ENCODE results near the gene LRP4.

The LRP4 gene

DNA sequence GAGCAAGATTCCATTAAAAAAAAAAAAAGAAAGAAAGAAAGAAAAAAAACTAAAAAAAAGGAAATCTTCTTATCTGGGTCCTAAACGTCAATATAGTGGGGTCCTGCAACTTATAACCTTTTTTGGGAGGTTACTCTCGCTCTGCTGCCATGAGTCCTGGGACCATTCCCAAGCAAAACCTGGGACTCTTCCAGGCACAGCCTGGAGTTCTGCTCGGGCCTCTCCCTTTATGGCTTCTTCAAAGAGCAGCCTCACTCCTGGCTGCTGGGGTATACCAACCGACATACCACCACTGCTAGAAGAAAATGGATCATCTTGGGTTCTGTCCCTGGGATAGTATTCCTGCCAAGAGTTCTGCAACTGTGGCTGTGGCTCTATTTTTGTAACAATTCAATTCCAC, 58.1 kb downstream of the LRP4 start:
- H3K27me3 ChIP-seq (ENCODE audit: insufficient read depth, poor library complexity, severe bottlenecking): no peaks in the 10 kb centered on the region
- DNase-seq (ENCODE audit: low read depth in 1 of 2, low spot score in 1 of 2): no peak
- H3K27ac ChIP-seq (replicated peaks): no peak overlapping the region
- no peak overlapping the region for H3K4me3 ChIP-seq (replicated peaks; ENCODE audit: insufficient read depth, low read length)
- TF ChIP-seq GABPA (IDR thresholded peaks at IDR 0.05; ENCODE audit: low read depth) (no peak), SPI1 (IDR thresholded peaks at IDR 0.05; ENCODE audit: borderline replicate concordance, low read depth) (no peak), POLR2AphosphoS5 (IDR thresholded peaks at IDR 0.05; ENCODE audit: low read depth) (no peak)
- TF ChIP-seq, protein P1, sequence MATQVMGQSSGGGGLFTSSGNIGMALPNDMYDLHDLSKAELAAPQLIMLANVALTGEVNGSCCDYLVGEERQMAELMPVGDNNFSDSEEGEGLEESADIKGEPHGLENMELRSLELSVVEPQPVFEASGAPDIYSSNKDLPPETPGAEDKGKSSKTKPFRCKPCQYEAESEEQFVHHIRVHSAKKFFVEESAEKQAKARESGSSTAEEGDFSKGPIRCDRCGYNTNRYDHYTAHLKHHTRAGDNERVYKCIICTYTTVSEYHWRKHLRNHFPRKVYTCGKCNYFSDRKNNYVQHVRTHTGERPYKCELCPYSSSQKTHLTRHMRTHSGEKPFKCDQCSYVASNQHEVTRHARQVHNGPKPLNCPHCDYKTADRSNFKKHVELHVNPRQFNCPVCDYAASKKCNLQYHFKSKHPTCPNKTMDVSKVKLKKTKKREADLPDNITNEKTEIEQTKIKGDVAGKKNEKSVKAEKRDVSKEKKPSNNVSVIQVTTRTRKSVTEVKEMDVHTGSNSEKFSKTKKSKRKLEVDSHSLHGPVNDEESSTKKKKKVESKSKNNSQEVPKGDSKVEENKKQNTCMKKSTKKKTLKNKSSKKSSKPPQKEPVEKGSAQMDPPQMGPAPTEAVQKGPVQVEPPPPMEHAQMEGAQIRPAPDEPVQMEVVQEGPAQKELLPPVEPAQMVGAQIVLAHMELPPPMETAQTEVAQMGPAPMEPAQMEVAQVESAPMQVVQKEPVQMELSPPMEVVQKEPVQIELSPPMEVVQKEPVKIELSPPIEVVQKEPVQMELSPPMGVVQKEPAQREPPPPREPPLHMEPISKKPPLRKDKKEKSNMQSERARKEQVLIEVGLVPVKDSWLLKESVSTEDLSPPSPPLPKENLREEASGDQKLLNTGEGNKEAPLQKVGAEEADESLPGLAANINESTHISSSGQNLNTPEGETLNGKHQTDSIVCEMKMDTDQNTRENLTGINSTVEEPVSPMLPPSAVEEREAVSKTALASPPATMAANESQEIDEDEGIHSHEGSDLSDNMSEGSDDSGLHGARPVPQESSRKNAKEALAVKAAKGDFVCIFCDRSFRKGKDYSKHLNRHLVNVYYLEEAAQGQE (IDR thresholded peaks at IDR 0.05; ENCODE audit: insufficient replicate concordance, low read depth): no peak
- TF ChIP-seq, protein P2, sequence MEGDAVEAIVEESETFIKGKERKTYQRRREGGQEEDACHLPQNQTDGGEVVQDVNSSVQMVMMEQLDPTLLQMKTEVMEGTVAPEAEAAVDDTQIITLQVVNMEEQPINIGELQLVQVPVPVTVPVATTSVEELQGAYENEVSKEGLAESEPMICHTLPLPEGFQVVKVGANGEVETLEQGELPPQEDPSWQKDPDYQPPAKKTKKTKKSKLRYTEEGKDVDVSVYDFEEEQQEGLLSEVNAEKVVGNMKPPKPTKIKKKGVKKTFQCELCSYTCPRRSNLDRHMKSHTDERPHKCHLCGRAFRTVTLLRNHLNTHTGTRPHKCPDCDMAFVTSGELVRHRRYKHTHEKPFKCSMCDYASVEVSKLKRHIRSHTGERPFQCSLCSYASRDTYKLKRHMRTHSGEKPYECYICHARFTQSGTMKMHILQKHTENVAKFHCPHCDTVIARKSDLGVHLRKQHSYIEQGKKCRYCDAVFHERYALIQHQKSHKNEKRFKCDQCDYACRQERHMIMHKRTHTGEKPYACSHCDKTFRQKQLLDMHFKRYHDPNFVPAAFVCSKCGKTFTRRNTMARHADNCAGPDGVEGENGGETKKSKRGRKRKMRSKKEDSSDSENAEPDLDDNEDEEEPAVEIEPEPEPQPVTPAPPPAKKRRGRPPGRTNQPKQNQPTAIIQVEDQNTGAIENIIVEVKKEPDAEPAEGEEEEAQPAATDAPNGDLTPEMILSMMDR (IDR thresholded peaks at IDR 0.05; ENCODE audit: insufficient read depth, low read length): no peak

DNA sequence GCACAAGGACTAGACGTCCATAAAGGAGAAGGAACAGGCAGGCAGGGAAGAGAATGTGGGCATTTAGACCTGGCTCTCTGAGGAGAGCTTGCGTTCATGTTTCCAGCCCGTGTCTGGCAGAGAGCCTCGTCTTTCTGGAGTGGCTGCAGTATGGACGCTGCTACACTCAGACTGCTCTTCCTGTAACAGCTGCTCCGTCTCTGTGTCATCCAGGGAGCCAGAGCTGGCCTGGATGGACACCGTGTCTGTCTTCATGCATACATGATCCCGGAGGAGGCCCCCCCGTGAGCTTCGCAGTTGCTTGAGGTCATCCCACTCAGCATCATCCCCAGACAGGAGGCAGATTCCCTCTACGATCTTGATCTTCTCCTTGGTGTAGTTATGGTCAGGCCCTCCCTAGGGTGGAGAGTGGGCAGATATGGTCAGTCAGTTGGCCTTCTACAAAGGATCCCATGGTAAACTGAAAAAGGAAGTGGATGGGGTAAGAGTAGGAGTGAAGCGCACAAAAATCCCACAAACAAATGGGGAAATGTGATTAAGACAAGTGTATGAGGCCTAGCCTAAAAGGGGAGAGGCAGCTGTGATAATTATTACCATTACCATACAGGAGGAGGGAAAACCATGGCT, 59.3 kb downstream of the LRP4 start:
- no peaks in the 10 kb centered on the region for H3K27me3 ChIP-seq (ENCODE audit: insufficient read depth, poor library complexity, severe bottlenecking)
- no peak overlapping the region for H3K27ac ChIP-seq (replicated peaks)
- H3K4me3 ChIP-seq (replicated peaks; ENCODE audit: insufficient read depth, low read length): no peak overlapping the region
- peak; percentile 80 for TF ChIP-seq SPI1 (IDR thresholded peaks at IDR 0.05; ENCODE audit: borderline replicate concordance, low read depth)
- TF ChIP-seq GABPA (IDR thresholded peaks at IDR 0.05; ENCODE audit: low read depth): no peak
- DNase-seq (ENCODE audit: low read depth in 1 of 2, low spot score in 1 of 2): peak in 1 of 2 experiments; percentile 23

DNA sequence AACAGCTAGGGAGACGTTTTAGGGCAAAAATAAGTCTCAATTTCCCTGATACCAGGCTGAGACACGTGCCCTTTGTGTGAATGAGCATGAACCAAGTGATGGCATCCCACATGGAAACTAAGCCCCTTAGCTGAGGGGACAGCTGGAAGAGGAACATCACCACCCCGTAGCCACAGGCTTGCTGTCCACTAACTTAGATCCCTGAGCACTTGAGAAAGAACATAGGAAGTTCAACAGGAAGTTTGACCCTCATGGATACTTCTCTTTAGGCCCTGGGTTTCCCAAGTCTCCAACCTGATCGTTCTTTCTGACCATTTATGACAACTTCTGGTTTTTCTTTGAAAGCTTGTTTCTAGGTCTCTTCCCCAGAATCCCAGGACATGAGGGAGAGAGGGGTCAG, 60.7 kb downstream of the LRP4 start:
- Histone ChIP-seq H3K27ac (replicated peaks) (no peak overlapping the region), H3K27me3 (ENCODE audit: insufficient read depth, poor library complexity, severe bottlenecking) (no peaks in the 10 kb centered on the region), H3K4me3 (replicated peaks; ENCODE audit: insufficient read depth, low read length) (no peak overlapping the region)
- TF ChIP-seq SPI1 (IDR thresholded peaks at IDR 0.05; ENCODE audit: borderline replicate concordance, low read depth): no peak
- TF ChIP-seq, protein P1 (IDR thresholded peaks at IDR 0.05; ENCODE audit: insufficient replicate concordance, low read depth): no peak
- TF ChIP-seq, protein P2 (IDR thresholded peaks at IDR 0.05; ENCODE audit: insufficient read depth, low read length): no peak
- DNase-seq (ENCODE audit: low read depth in 1 of 2, low spot score in 1 of 2): no peak

DNA sequence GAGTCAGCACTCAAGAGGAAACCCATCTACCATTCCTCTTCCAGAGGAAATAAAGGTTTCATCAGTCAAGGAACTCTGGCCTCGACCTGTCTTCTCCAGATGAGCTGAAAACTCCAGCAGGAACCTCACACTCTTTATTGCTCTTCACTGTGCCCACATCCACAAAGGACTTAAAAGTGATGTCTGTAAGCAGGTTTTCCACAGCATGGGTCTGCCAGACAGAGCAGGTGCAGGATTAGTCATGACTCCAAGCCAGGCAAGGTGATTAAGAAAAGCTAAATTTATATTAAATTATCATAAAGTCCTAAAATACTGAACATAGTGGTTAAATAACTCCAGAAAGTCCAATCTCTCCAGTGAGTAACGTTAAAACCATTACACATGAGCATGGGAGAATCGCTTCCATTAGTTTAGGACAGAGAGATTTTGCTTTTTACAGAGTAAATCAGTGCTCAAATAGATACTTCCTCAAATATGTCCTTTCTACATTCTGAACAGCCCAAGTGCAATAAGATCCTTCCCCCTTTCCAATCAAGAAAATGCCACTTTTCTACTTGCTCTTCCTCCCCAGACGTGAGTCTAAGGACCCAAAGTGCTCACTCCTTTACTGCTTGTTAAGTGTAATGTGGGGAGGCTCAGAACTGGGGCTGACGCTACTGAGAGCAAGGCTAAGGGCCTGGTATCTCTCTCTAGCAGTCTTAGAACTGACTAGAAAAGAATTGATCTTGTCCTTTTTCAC, 61.6 kb downstream of the LRP4 start:
- no peak for DNase-seq (ENCODE audit: low read depth in 1 of 2, low spot score in 1 of 2)

More for the DNA sequence above, 61.6 kb downstream of the LRP4 start:
- no peak overlapping the region for H3K27ac ChIP-seq (replicated peaks)
- no peak overlapping the region for H3K4me3 ChIP-seq (replicated peaks; ENCODE audit: insufficient read depth, low read length)
- TF ChIP-seq, protein P2 (IDR thresholded peaks at IDR 0.05; ENCODE audit: insufficient read depth, low read length): no peak
- TF ChIP-seq, protein P1 (IDR thresholded peaks at IDR 0.05; ENCODE audit: insufficient replicate concordance, low read depth): no peak
- no peak for TF ChIP-seq POLR2AphosphoS5 (IDR thresholded peaks at IDR 0.05; ENCODE audit: low read depth)
- no peak for TF ChIP-seq GABPA (IDR thresholded peaks at IDR 0.05; ENCODE audit: low read depth)
- TF ChIP-seq SPI1 (IDR thresholded peaks at IDR 0.05; ENCODE audit: borderline replicate concordance, low read depth): no peak
- H3K27me3 ChIP-seq (ENCODE audit: insufficient read depth, poor library complexity, severe bottlenecking): no peaks in the 10 kb centered on the region
